Gastroesophageal sphincter (tissue), 4 donors: Measurements from ENCODE around the gene RNMT. TPM values are rescaled to one million over a fixed set of nuclear protein-coding genes. Genes with fewer than 3 reads are reported as not detected.

Source experiments
- ATAC-seq: fragments of 150-250 bp; one replicate; pipeline ENCODE4 v1.9.1; 2016; ENCODE audit warnings: mild to moderate bottlenecking, moderate library complexity
- H3K27ac ChIP-seq, 4 donors: fragments of 200-600 bp; sonication (generic) in 3 of 4; 1 replicate in 3 of 4; 2 replicates in 1 of 4; pipeline ENCODE4 v1.5.1; 2016 to 2019
- H3K27me3 ChIP-seq: fragments of 200-600 bp; sonication (generic); one replicate; pipeline ENCODE4 v1.5.1; 2019
- H3K36me3 ChIP-seq, 2 donors: fragments of 200-600 bp; sonication (generic); one replicate each; pipeline ENCODE4 v1.5.1; 2019; ENCODE audit warnings: control low read depth in 1 of 2
- H3K4me1 ChIP-seq, 3 donors: fragments of 200-600 bp; sonication (generic); 1 replicate in 2 of 3; 2 replicates in 1 of 3; pipeline ENCODE4 v1.5.1; 2016 to 2019; ENCODE audit warnings: control low read depth in 2 of 3
- H3K4me3 ChIP-seq, 2 donors: fragments of 200-600 bp; sonication (generic); one replicate each; pipeline ENCODE4 v1.5.1; 2019; ENCODE audit warnings: mild to moderate bottlenecking in 1 of 2, moderate library complexity in 1 of 2
- H3K9me3 ChIP-seq, 3 donors: fragments of 200-600 bp; sonication (generic); one replicate each; pipeline ENCODE4 v1.5.1; 2017 to 2019; ENCODE audit warnings: control low read depth in 2 of 3
- CTCF ChIP-seq, 4 experiments: fragments of 200-600 bp in 2 of 4; fragments of 450-650 bp in 2 of 4; sonication (generic) in 1 of 4; IDR thresholded peaks; one replicate each; pipeline ENCODE4 v1.5.1; 2017 to 2019; ENCODE audit warnings: antibody characterized with exemption in 4 of 4, mild to moderate bottlenecking in 2 of 4, moderate library complexity in 2 of 4
- EP300 ChIP-seq: sonication (generic); formaldehyde crosslinking; IDR thresholded peaks from one replicate; pipeline ENCODE4 v1.6.1; 2017; ENCODE audit warnings: antibody characterized with exemption, mild to moderate bottlenecking
- POLR2A ChIP-seq, 2 donors: fragments of 450-650 bp; IDR thresholded peaks; one replicate each; pipeline ENCODE4 v1.6.1; 2017; ENCODE audit warnings: antibody characterized with exemption in 2 of 2, mild to moderate bottlenecking in 2 of 2, moderate library complexity in 1 of 2
- POLR2AphosphoS5 ChIP-seq: sonication (generic); formaldehyde crosslinking; IDR thresholded peaks from one replicate; pipeline ENCODE4 v1.6.1; 2017; ENCODE audit warnings: antibody characterized with exemption
- WGBS, 2 donors: methylation state at CpG; one replicate each; pipeline ENCODE4 v1.1.5; 2018; ENCODE audit warnings: low coverage in 1 of 2; 5-methylcytosine and 5-hydroxymethylcytosine counted together
- small RNA-seq, 4 donors: library from RNA; depleted of rRNA; stranded (forward); fragments of <200 nt; gene quantifications; one replicate each; pipeline ENCODE3, GENCODE V24; 2016
- total RNA-seq, 4 donors: library from RNA; depleted of rRNA; stranded (reverse); fragments of >200 nt; gene quantifications; one replicate each; pipeline ENCODE4 v1.1.0, GENCODE V29; 2016

Gene RNMT
- total RNA-seq, 4 donors from 2014 or later: 18.6 to 27.1 (median 24.0) TPM

DNA sequence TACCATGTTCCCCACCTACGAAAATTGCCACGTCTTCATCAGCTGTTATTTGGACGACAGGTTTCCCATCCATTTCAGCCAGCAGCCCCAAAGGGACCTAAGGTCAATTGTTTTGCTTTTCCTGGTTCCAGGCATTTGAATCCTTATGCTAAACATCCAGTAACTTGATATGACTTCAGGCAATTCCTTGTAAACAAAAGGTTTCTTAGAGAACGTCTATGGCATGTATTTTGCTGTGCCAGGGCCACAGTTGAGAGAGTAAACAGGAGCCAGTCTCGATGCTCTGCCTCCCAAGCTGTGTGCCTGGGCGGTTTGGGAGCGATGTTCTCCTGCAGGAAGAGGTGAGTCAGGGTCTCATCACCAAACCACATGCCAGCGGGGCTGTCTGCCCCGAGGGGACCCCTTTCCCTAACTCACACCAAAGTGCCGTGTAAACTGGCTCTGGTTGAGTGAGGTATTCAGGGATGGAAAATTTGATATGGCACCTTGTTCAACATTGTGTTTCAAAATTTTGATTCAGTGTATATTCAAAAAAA, 84.5 kb downstream of the RNMT start:
- no peak overlapping the region for H3K4me3 ChIP-seq
- TF ChIP-seq POLR2AphosphoS5 (no peak), POLR2A (IDR thresholded peaks at IDR 0.05) (no peak), CTCF (IDR thresholded peaks at IDR 0.05) (no peak), EP300 (no peak)
- WGBS, 2 donors: 47 to 71% methylated on average over 8 to 9 of the region's 10 CpGs
- H3K36me3 ChIP-seq: no peaks in the 10 kb centered on the region
- no peaks in the 10 kb centered on the region for H3K4me1 ChIP-seq
- no peak for ATAC-seq
- H3K27ac ChIP-seq: no peak overlapping the region
- H3K27me3 ChIP-seq: peaks cover 9% of the 10 kb centered on the region
- no peaks in the 10 kb centered on the region for H3K9me3 ChIP-seq

DNA sequence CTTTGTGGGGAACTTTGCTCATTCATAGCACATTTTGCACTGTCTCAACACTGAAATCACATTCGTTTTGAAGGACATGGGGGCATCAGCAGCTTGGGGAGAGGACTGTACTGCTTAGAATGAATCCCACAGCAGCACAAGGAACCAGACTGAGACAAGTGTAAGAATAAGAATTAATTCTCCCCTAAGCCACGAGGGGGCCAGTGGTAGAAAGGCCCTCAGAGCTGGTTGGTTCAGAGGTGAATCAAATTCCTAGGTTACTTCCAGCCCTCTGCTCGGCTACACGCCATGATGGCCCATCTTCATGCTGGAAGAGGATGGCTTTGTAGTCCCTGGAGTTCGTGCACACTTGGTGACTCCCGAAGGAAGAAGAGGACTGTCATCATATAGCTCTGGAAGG, 85.5 kb downstream of the RNMT start:
- H3K4me3 ChIP-seq: no peak overlapping the region
- no peak overlapping the region for H3K27ac ChIP-seq
- WGBS, 2 donors: 41% methylated on average over 2 of the region's 6 CpGs; no CpG with 5 or more reads in 1 of the 2 donors
- TF ChIP-seq POLR2AphosphoS5 (no peak), CTCF (IDR thresholded peaks at IDR 0.05) (no peak), POLR2A (IDR thresholded peaks at IDR 0.05) (no peak), EP300 (no peak)
- no peak for ATAC-seq
- H3K27me3 ChIP-seq: peaks cover 9% of the 10 kb centered on the region
- H3K4me1 ChIP-seq: no peaks in the 10 kb centered on the region
- H3K36me3 ChIP-seq: no peaks in the 10 kb centered on the region
- H3K9me3 ChIP-seq: no peaks in the 10 kb centered on the region

GRCh38 chr18:13813271-13813849, 86.9 kb downstream of the RNMT start:
- ATAC-seq: peak; percentile 74
- no peak overlapping the region for H3K27ac ChIP-seq
- TF ChIP-seq EP300 (no peak), CTCF (IDR thresholded peaks at IDR 0.05) (peak; percentile 55 to 80 (median 64))
- H3K4me1 ChIP-seq: no peaks in the 10 kb centered on the region
- no peak overlapping the region for H3K4me3 ChIP-seq
- H3K9me3 ChIP-seq: no peaks in the 10 kb centered on the region
- H3K36me3 ChIP-seq: no peaks in the 10 kb centered on the region
- 18 to 20% methylated on average over 4 of the region's 4 CpGs for WGBS, 2 donors
- H3K27me3 ChIP-seq: peaks cover 9% of the 10 kb centered on the region

Small RNA genes within 50 kb of the gene (small RNA-seq; reads per million reads assigned to genes)
- gene AP001525.1 (0 reads per million in 4 donors), gene RN7SL362P (0 reads per million in 4 donors)

Other genes with a start within 250 kb of the RNMT start
- 10 to 100 TPM in 3 of 4 donors, 1 to 10 TPM in 1; 4.7 to 18.6 (median 12.8) TPM for gene FAM210A, start 115 bp upstream of the RNMT start, total RNA-seq
- gene MC5R, start 97.5 kb downstream of the RNMT start, total RNA-seq: not detected
- gene MC2R, start 188.9 kb downstream of the RNMT start, total RNA-seq: not detected